Measurements from ENCODE around the gene FGF23. TPM values are rescaled to one million over a fixed set of nuclear protein-coding genes. Genes with fewer than 3 reads are reported as not detected.

The FGF23 gene
- total RNA-seq, 2 experiments from 2014 or later: not detected

GRCh38 chr12:4378772-4379171 is 740 bp downstream of the FGF23 start:
- Mint-ChIP-seq H3K36me3 (no peaks in the 10 kb centered on the region), H3K4me1 (ENCODE audit: low read depth) (no peaks in the 10 kb centered on the region), H3K9me3 (no peaks in the 10 kb centered on the region), H3K4me3 (no peak overlapping the region), H3K27me3 (peaks cover 4% of the 10 kb centered on the region), H3K27ac (no peak overlapping the region)
- intact Hi-C loops (cut with micrococcal nuclease): no loop called here
- ChIA-PET CTCF (interaction anchor here (1.0 kb wide), 1 partner anchor 10 kb away, joined by 3 read pairs; no protein-coding TSS in a partner anchor), POLR2A (no interaction called here)
- DNase-seq: no peak

- no peak overlapping the region for H3K4me3 Mint-ChIP-seq
- intact Hi-C loops (cut with micrococcal nuclease): no loop called here
- no peaks in the 10 kb centered on the region for H3K4me1 Mint-ChIP-seq (ENCODE audit: low read depth)
- CTCF ChIA-PET: no interaction called here
- POLR2A ChIA-PET: no interaction called here
- H3K27ac Mint-ChIP-seq: no peak overlapping the region
- no peak for DNase-seq
- H3K27me3 Mint-ChIP-seq: peaks cover 4% of the 10 kb centered on the region
- no peaks in the 10 kb centered on the region for H3K9me3 Mint-ChIP-seq
- H3K36me3 Mint-ChIP-seq: no peaks in the 10 kb centered on the region
These were observed 4.1 kb downstream of the FGF23 start for GRCh38 chr12:4375449-4375848.

DNA sequence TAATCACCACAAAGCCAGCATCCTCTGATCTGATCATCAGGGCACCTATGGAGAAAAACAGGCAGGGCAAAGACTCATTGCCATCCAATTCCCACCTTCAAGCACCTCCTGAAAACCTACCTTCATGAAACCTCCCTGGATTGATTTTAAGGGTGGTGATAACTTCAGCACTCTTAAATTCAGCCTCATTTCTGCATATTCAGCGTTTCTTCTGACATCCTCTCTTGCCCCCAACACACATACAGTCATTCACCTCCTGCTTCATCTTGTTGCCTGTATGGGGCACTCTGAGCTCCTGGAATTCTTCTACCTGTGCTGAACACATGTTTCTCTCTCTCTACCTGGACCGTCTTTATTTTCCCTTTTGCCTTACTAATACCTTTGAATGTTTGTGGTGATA is 6.9 kb downstream of the FGF23 start:
- H3K36me3 Mint-ChIP-seq: no peaks in the 10 kb centered on the region
- peaks cover 5% of the 10 kb centered on the region for H3K27me3 Mint-ChIP-seq
- H3K27ac Mint-ChIP-seq: no peak overlapping the region
- intact Hi-C loops (cut with micrococcal nuclease): no loop called here
- H3K4me3 Mint-ChIP-seq: no peak overlapping the region
- DNase-seq: no peak
- H3K4me1 Mint-ChIP-seq (ENCODE audit: low read depth): no peaks in the 10 kb centered on the region
- CTCF ChIA-PET: interaction anchor here (0.6 kb wide), 1 partner anchor 12 kb away, joined by 3 read pairs; no protein-coding TSS in a partner anchor
- POLR2A ChIA-PET: no interaction called here
- H3K9me3 Mint-ChIP-seq: no peaks in the 10 kb centered on the region

GRCh38 chr12:4370265-4370664 is 9.2 kb downstream of the FGF23 start:
- Mint-ChIP-seq H3K4me1 (ENCODE audit: low read depth) (no peaks in the 10 kb centered on the region), H3K27me3 (peaks cover 11% of the 10 kb centered on the region), H3K36me3 (no peaks in the 10 kb centered on the region), H3K9me3 (no peaks in the 10 kb centered on the region), H3K27ac (no peak overlapping the region), H3K4me3 (no peak overlapping the region)
- ChIA-PET CTCF (interaction anchor here (1.1 kb wide), 1 partner anchor 17 kb away, joined by 4 read pairs; no protein-coding TSS in a partner anchor), POLR2A (no interaction called here)
- intact Hi-C loops (cut with micrococcal nuclease): no loop called here
- no peak for DNase-seq

DNA sequence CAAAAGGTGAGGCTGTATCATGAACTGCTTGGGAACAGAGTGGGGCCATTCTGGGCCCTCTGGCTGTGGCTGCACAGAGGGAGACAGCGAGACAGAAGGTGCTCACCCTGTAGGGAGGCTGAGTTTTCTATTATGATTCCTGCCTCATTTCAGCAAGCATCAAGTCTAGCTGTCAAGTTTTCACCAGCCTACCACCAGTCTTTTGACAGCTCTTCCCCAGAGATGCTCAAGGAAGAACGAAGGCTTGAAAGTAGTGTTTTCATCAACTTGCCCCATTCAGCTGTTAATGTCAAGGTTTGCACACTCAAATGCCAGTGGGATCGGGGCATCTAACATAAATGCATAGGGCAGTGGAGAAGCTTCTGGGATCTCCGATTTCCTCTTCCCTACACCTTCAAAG is 10.0 kb downstream of the FGF23 start:
- Mint-ChIP-seq H3K36me3 (no peaks in the 10 kb centered on the region), H3K27ac (no peak overlapping the region), H3K4me3 (no peak overlapping the region), H3K27me3 (peaks cover 11% of the 10 kb centered on the region), H3K9me3 (no peaks in the 10 kb centered on the region), H3K4me1 (ENCODE audit: low read depth) (no peaks in the 10 kb centered on the region)
- CTCF ChIA-PET: interaction anchor here (1.1 kb wide), 1 partner anchor 16 kb away, joined by 4 read pairs; no protein-coding TSS in a partner anchor
- intact Hi-C loops (cut with micrococcal nuclease): no loop called here
- no peak for DNase-seq
- POLR2A ChIA-PET: no interaction called here

- H3K36me3 Mint-ChIP-seq: no peaks in the 10 kb centered on the region
- ChIA-PET CTCF (interaction anchor here (1.1 kb wide), 1 partner anchor 54 kb away, joined by 6 read pairs; no protein-coding TSS in a partner anchor), POLR2A (no interaction called here)
- no peaks in the 10 kb centered on the region for H3K9me3 Mint-ChIP-seq
- intact Hi-C loops (cut with micrococcal nuclease): no loop called here
- H3K27ac Mint-ChIP-seq: no peak overlapping the region
- no peak for DNase-seq
- no peaks in the 10 kb centered on the region for H3K4me1 Mint-ChIP-seq (ENCODE audit: low read depth)
- H3K27me3 Mint-ChIP-seq: peaks cover 11% of the 10 kb centered on the region
- no peak overlapping the region for H3K4me3 Mint-ChIP-seq
These were observed 13.4 kb downstream of the FGF23 start for GRCh38 chr12:4366090-4366489.

DNA sequence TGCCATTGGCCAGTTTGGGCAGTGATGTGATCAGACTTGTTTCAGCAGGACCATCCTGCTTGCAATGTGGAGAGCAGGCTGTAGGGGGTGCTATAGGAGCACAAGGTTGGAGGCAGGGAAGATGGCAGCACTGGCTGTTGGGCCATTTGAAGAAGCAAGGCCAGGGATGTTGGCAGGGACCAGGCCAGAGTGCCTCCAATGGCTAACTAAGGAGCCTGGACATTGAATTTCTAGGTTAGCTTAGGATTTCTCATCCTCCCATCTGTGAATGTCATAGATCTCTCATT is 23.5 kb downstream of the FGF23 start:
- Mint-ChIP-seq H3K4me1 (ENCODE audit: low read depth) (peaks cover 3% of the 10 kb centered on the region), H3K27me3 (no peaks in the 10 kb centered on the region), H3K36me3 (peaks cover 14% of the 10 kb centered on the region), H3K9me3 (no peaks in the 10 kb centered on the region), H3K4me3 (no peak overlapping the region), H3K27ac (no peak overlapping the region)
- CTCF ChIA-PET: no interaction called here
- intact Hi-C loops (cut with micrococcal nuclease): loop anchor here (10.0 kb wide), 1 partner anchor 399 kb away; no protein-coding TSS in a partner anchor
- POLR2A ChIA-PET: no interaction called here
- peak; percentile 79 for DNase-seq

DNA sequence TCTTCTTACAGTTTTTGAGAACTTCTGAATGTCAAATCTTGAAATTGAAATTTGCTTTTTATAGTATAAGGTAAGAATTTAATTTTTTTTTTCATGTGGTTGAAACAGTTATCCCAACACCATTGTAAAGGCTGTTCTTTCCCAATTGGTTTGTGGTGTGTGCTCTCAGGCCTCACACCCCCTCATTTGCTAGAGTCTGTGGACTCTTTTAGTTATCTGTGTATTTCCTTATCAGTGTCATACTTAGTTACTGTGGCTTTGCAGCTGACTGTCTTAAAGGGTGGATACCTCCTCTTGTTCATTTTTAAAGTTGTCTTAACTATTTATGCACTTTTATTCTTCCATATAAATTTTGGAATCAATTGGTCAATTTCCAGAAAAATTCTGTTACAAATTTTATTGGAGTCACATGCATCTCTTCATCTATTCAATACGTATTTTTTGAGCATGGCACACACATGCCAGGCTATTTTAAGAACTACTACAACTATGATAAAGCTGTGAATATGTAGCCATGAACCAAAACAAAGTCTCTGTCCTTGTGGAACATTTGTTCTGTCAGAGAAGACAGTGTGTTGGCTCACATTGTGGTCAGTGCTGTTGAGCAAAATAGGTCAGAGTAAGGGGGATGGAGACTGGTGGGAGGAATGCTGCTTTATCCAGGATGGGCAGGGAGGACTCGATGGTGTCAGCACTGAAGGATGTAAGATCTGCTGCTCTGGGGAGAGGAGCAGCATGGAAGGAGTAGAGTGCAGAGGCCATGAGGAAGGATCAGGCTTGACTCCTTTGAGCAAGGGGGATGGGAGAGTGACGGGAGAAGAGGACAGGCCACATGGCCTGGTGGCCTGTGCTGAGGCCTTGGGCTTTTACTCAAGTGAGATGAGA is 24.1 kb downstream of the FGF23 start:
- H3K4me1 Mint-ChIP-seq (ENCODE audit: low read depth): peaks cover 3% of the 10 kb centered on the region
- H3K27ac Mint-ChIP-seq: no peak overlapping the region
- H3K4me3 Mint-ChIP-seq: no peak overlapping the region
- POLR2A ChIA-PET: no interaction called here
- no peaks in the 10 kb centered on the region for H3K27me3 Mint-ChIP-seq
- peaks cover 17% of the 10 kb centered on the region for H3K36me3 Mint-ChIP-seq
- CTCF ChIA-PET: no interaction called here
- DNase-seq: no peak
- intact Hi-C loops (cut with micrococcal nuclease): loop anchor here (2.0 to 10.0 kb wide), 2 partner anchors 171 to 399 kb away; no protein-coding TSS in a partner anchor
- no peaks in the 10 kb centered on the region for H3K9me3 Mint-ChIP-seq

DNA sequence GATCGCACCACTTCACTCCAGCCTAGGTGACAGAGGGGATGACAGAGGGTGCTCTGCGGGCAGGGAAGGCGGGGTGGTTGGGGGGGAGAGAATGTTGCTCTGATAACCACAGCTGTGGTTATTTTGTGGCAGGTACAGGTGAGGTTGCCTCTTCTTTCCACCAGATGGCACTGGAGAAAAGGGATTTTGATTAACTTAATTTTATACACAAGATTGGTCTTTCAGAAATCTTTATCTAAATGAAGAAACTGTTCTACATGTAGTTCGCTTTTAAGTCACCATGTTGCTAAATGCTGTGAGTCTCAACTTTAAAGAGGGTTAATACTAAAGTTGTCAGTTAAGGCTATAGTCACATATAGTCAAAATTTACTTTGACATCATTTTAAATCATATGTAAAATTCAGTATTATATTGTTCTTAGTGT is 25.7 kb downstream of the FGF23 start:
- intact Hi-C loops (cut with micrococcal nuclease): loop anchor here (2.0 to 10.0 kb wide), 2 partner anchors 173 to 401 kb away; no protein-coding TSS in a partner anchor
- Mint-ChIP-seq H3K4me3 (no peak overlapping the region), H3K36me3 (peaks cover 17% of the 10 kb centered on the region), H3K27me3 (no peaks in the 10 kb centered on the region), H3K27ac (no peak overlapping the region), H3K9me3 (no peaks in the 10 kb centered on the region), H3K4me1 (ENCODE audit: low read depth) (peaks cover 3% of the 10 kb centered on the region)
- ChIA-PET POLR2A (no interaction called here), CTCF (interaction anchor here (0.7 to 1.1 kb wide), 7 partner anchors 16 to 246 kb away, joined by 3 to 5 read pairs (median 3); no protein-coding TSS in a partner anchor)
- DNase-seq: peak; percentile 41

- H3K4me3 Mint-ChIP-seq: no peak overlapping the region
- H3K4me1 Mint-ChIP-seq (ENCODE audit: low read depth): no peaks in the 10 kb centered on the region
- DNase-seq: no peak
- CTCF ChIA-PET: interaction anchor here (0.6 kb wide), 1 partner anchor 115 kb away, joined by 4 read pairs; no protein-coding TSS in a partner anchor
- no peak overlapping the region for H3K27ac Mint-ChIP-seq
- H3K9me3 Mint-ChIP-seq: peaks cover 4% of the 10 kb centered on the region
- peaks cover 26% of the 10 kb centered on the region for H3K36me3 Mint-ChIP-seq
- H3K27me3 Mint-ChIP-seq: no peaks in the 10 kb centered on the region
- POLR2A ChIA-PET: no interaction called here
- intact Hi-C loops (cut with micrococcal nuclease): no loop called here
These were observed 32.6 kb downstream of the FGF23 start for GRCh38 chr12:4346931-4347330.

GRCh38 chr12:4331842-4332241 is 47.7 kb downstream of the FGF23 start:
- Mint-ChIP-seq H3K9me3 (no peaks in the 10 kb centered on the region), H3K27ac (no peak overlapping the region), H3K4me1 (ENCODE audit: low read depth) (peaks cover 5% of the 10 kb centered on the region), H3K4me3 (no peak overlapping the region), H3K27me3 (no peaks in the 10 kb centered on the region), H3K36me3 (peaks cover 13% of the 10 kb centered on the region)
- no peak for DNase-seq
- POLR2A ChIA-PET: no interaction called here
- intact Hi-C loops (cut with micrococcal nuclease): no loop called here
- CTCF ChIA-PET: no interaction called here

- CTCF ChIA-PET: interaction anchor here (1.6 kb wide), 1 partner anchor 9 kb away, joined by 5 read pairs; the partner anchor contains the start of gene TIGAR
- Mint-ChIP-seq H3K36me3 (peaks cover 9% of the 10 kb centered on the region), H3K4me1 (ENCODE audit: low read depth) (peaks cover 7% of the 10 kb centered on the region), H3K9me3 (no peaks in the 10 kb centered on the region), H3K27me3 (no peaks in the 10 kb centered on the region), H3K4me3 (no peak overlapping the region), H3K27ac (no peak overlapping the region)
- intact Hi-C loops (cut with micrococcal nuclease): no loop called here
- no peak for DNase-seq
- POLR2A ChIA-PET: no interaction called here
These were observed 48.3 kb downstream of the FGF23 start for GRCh38 chr12:4331221-4331620.

GRCh38 chr12:4330203-4330602 is 49.3 kb downstream of the FGF23 start:
- POLR2A ChIA-PET: no interaction called here
- H3K36me3 Mint-ChIP-seq: peaks cover 9% of the 10 kb centered on the region
- CTCF ChIA-PET: interaction anchor here (1.1 to 1.6 kb wide), 2 partner anchors 8 to 93 kb away, joined by 3 to 5 read pairs; partner anchors contain the start of gene TIGAR
- no peaks in the 10 kb centered on the region for H3K27me3 Mint-ChIP-seq
- intact Hi-C loops (cut with micrococcal nuclease): no loop called here
- H3K4me1 Mint-ChIP-seq (ENCODE audit: low read depth): peaks cover 10% of the 10 kb centered on the region
- no peak overlapping the region for H3K27ac Mint-ChIP-seq
- H3K9me3 Mint-ChIP-seq: no peaks in the 10 kb centered on the region
- H3K4me3 Mint-ChIP-seq: no peak overlapping the region
- DNase-seq: no peak

Measured in activated CD4-positive, alpha-beta memory T cell treated with anti-CD3 and anti-CD28 coated beads for 36 hours (primary cell).